Hematopoietic multipotent progenitor cell treated with erythropoietin and hydrocortisone succinate and interleukin-3 and kit ligand, for 8 days (in vitro differentiated cells): ENCODE measurements around the gene CMPK1.
A peak's percentile ranks its signal among the peaks of the same experiment; 100 is the strongest.

Experiments
- DNase-seq: peaks from one replicate; pipeline ENCODE4 v3.0.0-alpha.2; 2015

CMPK1 gene

GRCh38 chr1:47424336-47424982, 90.9 kb downstream of the CMPK1 start:
- peak; percentile 43 for DNase-seq
